Activated CD4-positive, alpha-beta T cell treated with anti-CD3 and anti-CD28 coated beads, Interleukin-2, amount 10 ng/mL, durations not matched to agents 24 days and 14 days (primary cell): ENCODE measurements around the gene PDRG1. TPM values are rescaled to one million over a fixed set of nuclear protein-coding genes. Genes with fewer than 3 reads are reported as not detected.

Experiments used
- DNase-seq: peaks from one replicate; pipeline ENCODE4 v3.0.0; 2022
- H3K27ac Mint-ChIP-seq: one replicate; pipeline ENCODE4 v1.8.0; 2022; ENCODE audit warnings: mild to moderate bottlenecking, mixed read lengths
- H3K27me3 Mint-ChIP-seq: one replicate; pipeline ENCODE4 v1.8.0; 2022; ENCODE audit warnings: mixed read lengths
- H3K36me3 Mint-ChIP-seq: one replicate; pipeline ENCODE4 v1.8.0; 2022; ENCODE audit warnings: low read depth, mild to moderate bottlenecking, mixed read lengths
- H3K4me1 Mint-ChIP-seq: one replicate; pipeline ENCODE4 v1.8.0; 2021; ENCODE audit warnings: mixed read lengths
- H3K4me3 Mint-ChIP-seq: one replicate; pipeline ENCODE4 v1.8.0; 2022; ENCODE audit warnings: mild to moderate bottlenecking, moderate library complexity, mixed read lengths
- H3K9me3 Mint-ChIP-seq: one replicate; pipeline ENCODE4 v1.8.0; 2021; ENCODE audit warnings: mixed read lengths
- intact Hi-C: fragments of 100-400 bp; cut with micrococcal nuclease; formaldehyde crosslinking; loops from one replicate; pipeline ENCODE4 v1.15.1; 2023
- total RNA-seq: library from RNA; stranded (reverse); gene quantifications from 2 replicates; pipeline ENCODE4 v1.2.3, GENCODE V29; 2022

PDRG1 gene
- 18.2 and 19.3 TPM in 2 replicates for total RNA-seq

- peaks cover 30% of the 10 kb centered on the region for H3K36me3 Mint-ChIP-seq
- peaks cover 17% of the 10 kb centered on the region for H3K4me1 Mint-ChIP-seq
- H3K27ac Mint-ChIP-seq = peak within 1 kb of the TSS; percentile 95
- H3K9me3 Mint-ChIP-seq = no peaks in the 10 kb centered on the region
- H3K4me3 Mint-ChIP-seq = peak within 1 kb of the TSS; percentile 98
- DNase-seq = peak; percentile 99
- intact Hi-C loops = loop anchor here (1.0 to 10.0 kb wide), 6 partner anchors 17 to 153 kb away; partner anchors contain the start of genes TM9SF4 and XKR7
- H3K27me3 Mint-ChIP-seq = peaks cover 8% of the 10 kb centered on the region
These were observed at the start of gene PDRG1 for GRCh38 chr20:31951530-31952453. TSS of gene PDRG1 (minus strand) at chr20:31952046. CDS start at chr20:31951961, 85 bp downstream.

GRCh38 chr20:31998246-31998645, 46.4 kb upstream of the PDRG1 start:
- no peaks in the 10 kb centered on the region for H3K9me3 Mint-ChIP-seq
- no peak for DNase-seq
- H3K36me3 Mint-ChIP-seq = no peaks in the 10 kb centered on the region
- no peaks in the 10 kb centered on the region for H3K4me1 Mint-ChIP-seq
- intact Hi-C loops = no loop called here
- no peak overlapping the region for H3K4me3 Mint-ChIP-seq
- H3K27ac Mint-ChIP-seq = no peak overlapping the region
- H3K27me3 Mint-ChIP-seq = peaks cover 27% of the 10 kb centered on the region

GRCh38 chr20:31996996-31997395, 45.1 kb upstream of the PDRG1 start:
- intact Hi-C loops = no loop called here
- no peak overlapping the region for H3K4me3 Mint-ChIP-seq

GRCh38 chr20:31992086-31992485, 40.2 kb upstream of the PDRG1 start:
- no peaks in the 10 kb centered on the region for H3K4me1 Mint-ChIP-seq
- no peaks in the 10 kb centered on the region for H3K36me3 Mint-ChIP-seq
- H3K27ac Mint-ChIP-seq = no peak overlapping the region
- DNase-seq = no peak
- no peaks in the 10 kb centered on the region for H3K9me3 Mint-ChIP-seq
- intact Hi-C loops = no loop called here
- H3K4me3 Mint-ChIP-seq = no peak overlapping the region
- peaks cover 38% of the 10 kb centered on the region for H3K27me3 Mint-ChIP-seq

More at GRCh38 chr20:31996996-31997395, 45.1 kb upstream of the PDRG1 start:
- no peaks in the 10 kb centered on the region for H3K36me3 Mint-ChIP-seq
- no peaks in the 10 kb centered on the region for H3K9me3 Mint-ChIP-seq
- H3K27ac Mint-ChIP-seq = no peak overlapping the region
- H3K4me1 Mint-ChIP-seq = no peaks in the 10 kb centered on the region
- H3K27me3 Mint-ChIP-seq = peaks cover 34% of the 10 kb centered on the region
- DNase-seq = no peak

GRCh38 chr20:31991339-31991705, 39.5 kb upstream of the PDRG1 start:
- no peaks in the 10 kb centered on the region for H3K36me3 Mint-ChIP-seq
- intact Hi-C loops = no loop called here
- no peaks in the 10 kb centered on the region for H3K9me3 Mint-ChIP-seq
- no peaks in the 10 kb centered on the region for H3K4me1 Mint-ChIP-seq
- H3K27me3 Mint-ChIP-seq = peaks cover 34% of the 10 kb centered on the region
- H3K27ac Mint-ChIP-seq = no peak overlapping the region
- DNase-seq = no peak
- no peak overlapping the region for H3K4me3 Mint-ChIP-seq

GRCh38 chr20:31990641-31991338, 38.9 kb upstream of the PDRG1 start:
- H3K4me3 Mint-ChIP-seq = no peak overlapping the region
- no peaks in the 10 kb centered on the region for H3K36me3 Mint-ChIP-seq
- DNase-seq = no peak
- H3K9me3 Mint-ChIP-seq = no peaks in the 10 kb centered on the region
- peaks cover 30% of the 10 kb centered on the region for H3K27me3 Mint-ChIP-seq
- no peaks in the 10 kb centered on the region for H3K4me1 Mint-ChIP-seq
- H3K27ac Mint-ChIP-seq = no peak overlapping the region
- intact Hi-C loops = no loop called here

- no peaks in the 10 kb centered on the region for H3K4me1 Mint-ChIP-seq
- no peak for DNase-seq
- H3K27me3 Mint-ChIP-seq = peaks cover 20% of the 10 kb centered on the region
- no peaks in the 10 kb centered on the region for H3K9me3 Mint-ChIP-seq
- no peaks in the 10 kb centered on the region for H3K36me3 Mint-ChIP-seq
- intact Hi-C loops = no loop called here
- no peak overlapping the region for H3K4me3 Mint-ChIP-seq
- H3K27ac Mint-ChIP-seq = no peak overlapping the region
These were observed 37.3 kb upstream of the PDRG1 start for GRCh38 chr20:31989030-31989645.

GRCh38 chr20:31988430-31989015, 36.7 kb upstream of the PDRG1 start:
- H3K4me3 Mint-ChIP-seq = no peak overlapping the region
- H3K4me1 Mint-ChIP-seq = no peaks in the 10 kb centered on the region
- H3K9me3 Mint-ChIP-seq = no peaks in the 10 kb centered on the region
- peaks cover 14% of the 10 kb centered on the region for H3K27me3 Mint-ChIP-seq
- H3K36me3 Mint-ChIP-seq = no peaks in the 10 kb centered on the region
- intact Hi-C loops = no loop called here
- H3K27ac Mint-ChIP-seq = no peak overlapping the region
- DNase-seq = no peak

GRCh38 chr20:31987744-31988143, 35.9 kb upstream of the PDRG1 start:
- Mint-ChIP-seq H3K27ac (no peak overlapping the region), H3K4me3 (no peak overlapping the region), H3K9me3 (no peaks in the 10 kb centered on the region), H3K36me3 (no peaks in the 10 kb centered on the region), H3K4me1 (no peaks in the 10 kb centered on the region), H3K27me3 (peaks cover 8% of the 10 kb centered on the region)
- no peak for DNase-seq
- intact Hi-C loops = no loop called here

- Mint-ChIP-seq H3K27ac (no peak overlapping the region), H3K27me3 (no peaks in the 10 kb centered on the region), H3K9me3 (no peaks in the 10 kb centered on the region), H3K4me1 (no peaks in the 10 kb centered on the region), H3K4me3 (no peak overlapping the region), H3K36me3 (no peaks in the 10 kb centered on the region)
- DNase-seq = no peak
- intact Hi-C loops = no loop called here
These were observed 33.2 kb upstream of the PDRG1 start for GRCh38 chr20:31984981-31985471.

- Mint-ChIP-seq H3K27me3 (peaks cover 2% of the 10 kb centered on the region), H3K36me3 (no peaks in the 10 kb centered on the region), H3K4me3 (no peak overlapping the region), H3K4me1 (no peaks in the 10 kb centered on the region), H3K27ac (no peak overlapping the region), H3K9me3 (no peaks in the 10 kb centered on the region)
- intact Hi-C loops = no loop called here
- no peak for DNase-seq
These were observed 29.9 kb upstream of the PDRG1 start for GRCh38 chr20:31981784-31982183.

GRCh38 chr20:31979713-31980426, 28.0 kb upstream of the PDRG1 start:
- Mint-ChIP-seq H3K4me3 (no peak overlapping the region), H3K9me3 (no peaks in the 10 kb centered on the region), H3K27ac (no peak overlapping the region), H3K36me3 (no peaks in the 10 kb centered on the region), H3K4me1 (no peaks in the 10 kb centered on the region), H3K27me3 (peaks cover 7% of the 10 kb centered on the region)
- no peak for DNase-seq
- intact Hi-C loops = no loop called here

- H3K4me1 Mint-ChIP-seq = no peaks in the 10 kb centered on the region
- no peaks in the 10 kb centered on the region for H3K9me3 Mint-ChIP-seq
- H3K4me3 Mint-ChIP-seq = no peak overlapping the region
- H3K27me3 Mint-ChIP-seq = peaks cover 7% of the 10 kb centered on the region
- intact Hi-C loops = no loop called here
- no peaks in the 10 kb centered on the region for H3K36me3 Mint-ChIP-seq
- DNase-seq = no peak
- H3K27ac Mint-ChIP-seq = no peak overlapping the region
These were observed 25.2 kb upstream of the PDRG1 start for GRCh38 chr20:31977080-31977479.
